Measurements from ENCODE around the gene BCKDHB. TPM values are rescaled to one million over a fixed set of nuclear protein-coding genes. Genes with fewer than 3 reads are reported as not detected.

The BCKDHB gene
- total RNA-seq, 1 experiment from 2014 or later: 29.7 TPM

- no peaks in the 10 kb centered on the region for H3K4me1 ChIP-seq
- no peaks in the 10 kb centered on the region for H3K27me3 Mint-ChIP-seq (ENCODE audit: insufficient read depth, unreplicated experiment)
- no peak overlapping the region for H3K4me3 Mint-ChIP-seq (ENCODE audit: unreplicated experiment)
- intact Hi-C loops (cut with micrococcal nuclease; ENCODE audit: unreplicated experiment): no loop called here
- H3K9me3 ChIP-seq: no peaks in the 10 kb centered on the region
- no peaks in the 10 kb centered on the region for H3K36me3 Mint-ChIP-seq (ENCODE audit: insufficient read depth, unreplicated experiment)
- H3K36me3 ChIP-seq (ENCODE audit: control insufficient read depth, insufficient read depth, low read length): no peaks in the 10 kb centered on the region
- no peaks in the 10 kb centered on the region for H3K4me1 Mint-ChIP-seq (ENCODE audit: low read depth, unreplicated experiment)
- no peak for DNase-seq
- H3K4me3 ChIP-seq (ENCODE audit: low read depth, low read length): no peak overlapping the region
- H3K27me3 ChIP-seq (replicated peaks; ENCODE audit: control insufficient read depth, insufficient read depth, low read length): no peaks in the 10 kb centered on the region
- ChIA-PET POLR2A (no interaction called here), CTCF (no interaction called here)
- no TSS peak for BruUV-seq (replicated peaks)
- H3K9me3 Mint-ChIP-seq (ENCODE audit: unreplicated experiment): no peaks in the 10 kb centered on the region
- H3K27ac Mint-ChIP-seq (ENCODE audit: unreplicated experiment): no peak overlapping the region
- no peak for TF ChIP-seq CTCF (IDR thresholded peaks at IDR 0.05; ENCODE audit: insufficient read depth in 1 of 2, low read depth in 1 of 2, low read length in 1 of 2, severe bottlenecking in 1 of 2, unreplicated experiment in 1 of 2)
Measured at GRCh38 chr6:80245043-80245442, 138.6 kb downstream of the BCKDHB start.

- H3K27me3 ChIP-seq (replicated peaks; ENCODE audit: control insufficient read depth, insufficient read depth, low read length): no peaks in the 10 kb centered on the region
- Mint-ChIP-seq H3K4me1 (ENCODE audit: low read depth, unreplicated experiment) (peaks cover 7% of the 10 kb centered on the region), H3K36me3 (ENCODE audit: insufficient read depth, unreplicated experiment) (no peaks in the 10 kb centered on the region), H3K27me3 (ENCODE audit: insufficient read depth, unreplicated experiment) (no peaks in the 10 kb centered on the region), H3K9me3 (ENCODE audit: unreplicated experiment) (no peaks in the 10 kb centered on the region), H3K4me3 (ENCODE audit: unreplicated experiment) (no peak overlapping the region), H3K27ac (ENCODE audit: unreplicated experiment) (no peak overlapping the region)
- DNase-seq: no peak
- no peaks in the 10 kb centered on the region for H3K36me3 ChIP-seq (ENCODE audit: control insufficient read depth, insufficient read depth, low read length)
- POLR2A ChIA-PET: no interaction called here
- peaks cover 8% of the 10 kb centered on the region for H3K4me1 ChIP-seq
- H3K9me3 ChIP-seq: no peaks in the 10 kb centered on the region
- CTCF ChIA-PET: no interaction called here
- intact Hi-C loops (cut with micrococcal nuclease; ENCODE audit: unreplicated experiment): no loop called here
- no peak overlapping the region for H3K4me3 ChIP-seq (ENCODE audit: low read depth, low read length)
- BruUV-seq (replicated peaks): no TSS peak
- TF ChIP-seq CTCF (IDR thresholded peaks at IDR 0.05; ENCODE audit: insufficient read depth in 1 of 2, low read depth in 1 of 2, low read length in 1 of 2, severe bottlenecking in 1 of 2, unreplicated experiment in 1 of 2): no peak
Measured at GRCh38 chr6:80249897-80250296, 143.4 kb downstream of the BCKDHB start.

- BruUV-seq (replicated peaks): no TSS peak
- Histone ChIP-seq H3K36me3 (ENCODE audit: control insufficient read depth, insufficient read depth, low read length) (no peaks in the 10 kb centered on the region), H3K9me3 (no peaks in the 10 kb centered on the region), H3K27me3 (replicated peaks; ENCODE audit: control insufficient read depth, insufficient read depth, low read length) (no peaks in the 10 kb centered on the region), H3K4me1 (peaks cover 9% of the 10 kb centered on the region), H3K4me3 (ENCODE audit: low read depth, low read length) (no peak overlapping the region)
- Mint-ChIP-seq H3K9me3 (ENCODE audit: unreplicated experiment) (no peaks in the 10 kb centered on the region), H3K27ac (ENCODE audit: unreplicated experiment) (no peak overlapping the region), H3K27me3 (ENCODE audit: insufficient read depth, unreplicated experiment) (no peaks in the 10 kb centered on the region), H3K4me3 (ENCODE audit: unreplicated experiment) (no peak overlapping the region), H3K36me3 (ENCODE audit: insufficient read depth, unreplicated experiment) (no peaks in the 10 kb centered on the region), H3K4me1 (ENCODE audit: low read depth, unreplicated experiment) (peaks cover 7% of the 10 kb centered on the region)
- no peak for DNase-seq
- no peak for TF ChIP-seq CTCF (IDR thresholded peaks at IDR 0.05; ENCODE audit: insufficient read depth in 1 of 2, low read depth in 1 of 2, low read length in 1 of 2, severe bottlenecking in 1 of 2, unreplicated experiment in 1 of 2)
- intact Hi-C loops (cut with micrococcal nuclease; ENCODE audit: unreplicated experiment): no loop called here
- ChIA-PET CTCF (no interaction called here), POLR2A (no interaction called here)
Measured at GRCh38 chr6:80250391-80250997, 144.0 kb downstream of the BCKDHB start.

Data from Caco-2 (cell line).